Fibroblast of villous mesenchyme (primary cell): ENCODE data around the gene RBP3. TPM values are rescaled to one million over a fixed set of nuclear protein-coding genes. Genes with fewer than 3 reads are reported as not detected.
"Not testable (repeated sequence)": the region's sequence is repeated elsewhere in the genome, so short reads cannot be mapped to it uniquely, and the experiment has no call there.

Experiments used
- DNase-seq: peaks from one replicate; pipeline ENCODE4 v3.0.0-alpha.2; 2010; ENCODE audit warnings: low read depth
- H3K4me3 ChIP-seq: 2 replicates; pipeline ENCODE4 v1.5.1; 2011; ENCODE audit warnings: low read depth, mild to moderate bottlenecking, low read length
- total RNA-seq: library from RNA; depleted of rRNA; stranded (reverse); fragments of >200 nt; gene quantifications from 2 replicates; pipeline ENCODE4 v1.2.3, GENCODE V29; 2012
- TF ChIP-seq, protein P1 (sequence below): IDR thresholded peaks from 2 replicates; pipeline ENCODE4 v1.5.1; 2012; ENCODE audit warnings: low read depth, mild to moderate bottlenecking, low read length; ENCODE audit not compliant: insufficient read depth

Gene RBP3
- total RNA-seq, 1 donor, result not detected

DNA sequence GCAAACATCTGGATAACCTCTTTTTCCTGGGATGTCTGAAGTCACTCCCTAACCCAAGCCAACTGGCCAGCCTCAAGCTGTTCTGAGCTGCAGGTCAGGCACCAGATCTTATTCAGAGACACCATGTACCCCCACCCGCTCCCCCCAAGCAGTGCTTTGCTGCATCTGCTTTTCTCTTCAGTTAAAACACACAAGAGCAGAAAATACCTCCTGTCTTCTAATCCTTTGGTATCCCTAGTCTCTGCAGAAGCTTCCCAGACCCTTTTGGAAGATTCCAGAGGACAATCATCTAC, 32.9 kb downstream of the RBP3 start:
- DNase-seq, result no peak
- no peak overlapping the region for H3K4me3 ChIP-seq
- TF ChIP-seq, protein P1, sequence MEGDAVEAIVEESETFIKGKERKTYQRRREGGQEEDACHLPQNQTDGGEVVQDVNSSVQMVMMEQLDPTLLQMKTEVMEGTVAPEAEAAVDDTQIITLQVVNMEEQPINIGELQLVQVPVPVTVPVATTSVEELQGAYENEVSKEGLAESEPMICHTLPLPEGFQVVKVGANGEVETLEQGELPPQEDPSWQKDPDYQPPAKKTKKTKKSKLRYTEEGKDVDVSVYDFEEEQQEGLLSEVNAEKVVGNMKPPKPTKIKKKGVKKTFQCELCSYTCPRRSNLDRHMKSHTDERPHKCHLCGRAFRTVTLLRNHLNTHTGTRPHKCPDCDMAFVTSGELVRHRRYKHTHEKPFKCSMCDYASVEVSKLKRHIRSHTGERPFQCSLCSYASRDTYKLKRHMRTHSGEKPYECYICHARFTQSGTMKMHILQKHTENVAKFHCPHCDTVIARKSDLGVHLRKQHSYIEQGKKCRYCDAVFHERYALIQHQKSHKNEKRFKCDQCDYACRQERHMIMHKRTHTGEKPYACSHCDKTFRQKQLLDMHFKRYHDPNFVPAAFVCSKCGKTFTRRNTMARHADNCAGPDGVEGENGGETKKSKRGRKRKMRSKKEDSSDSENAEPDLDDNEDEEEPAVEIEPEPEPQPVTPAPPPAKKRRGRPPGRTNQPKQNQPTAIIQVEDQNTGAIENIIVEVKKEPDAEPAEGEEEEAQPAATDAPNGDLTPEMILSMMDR, result no peak

GRCh38 chr10:47381427-47382379, 33.5 kb downstream of the RBP3 start:
- TF ChIP-seq, protein P1, result no peak
- DNase-seq, result no peak
- no peak overlapping the region for H3K4me3 ChIP-seq

DNA sequence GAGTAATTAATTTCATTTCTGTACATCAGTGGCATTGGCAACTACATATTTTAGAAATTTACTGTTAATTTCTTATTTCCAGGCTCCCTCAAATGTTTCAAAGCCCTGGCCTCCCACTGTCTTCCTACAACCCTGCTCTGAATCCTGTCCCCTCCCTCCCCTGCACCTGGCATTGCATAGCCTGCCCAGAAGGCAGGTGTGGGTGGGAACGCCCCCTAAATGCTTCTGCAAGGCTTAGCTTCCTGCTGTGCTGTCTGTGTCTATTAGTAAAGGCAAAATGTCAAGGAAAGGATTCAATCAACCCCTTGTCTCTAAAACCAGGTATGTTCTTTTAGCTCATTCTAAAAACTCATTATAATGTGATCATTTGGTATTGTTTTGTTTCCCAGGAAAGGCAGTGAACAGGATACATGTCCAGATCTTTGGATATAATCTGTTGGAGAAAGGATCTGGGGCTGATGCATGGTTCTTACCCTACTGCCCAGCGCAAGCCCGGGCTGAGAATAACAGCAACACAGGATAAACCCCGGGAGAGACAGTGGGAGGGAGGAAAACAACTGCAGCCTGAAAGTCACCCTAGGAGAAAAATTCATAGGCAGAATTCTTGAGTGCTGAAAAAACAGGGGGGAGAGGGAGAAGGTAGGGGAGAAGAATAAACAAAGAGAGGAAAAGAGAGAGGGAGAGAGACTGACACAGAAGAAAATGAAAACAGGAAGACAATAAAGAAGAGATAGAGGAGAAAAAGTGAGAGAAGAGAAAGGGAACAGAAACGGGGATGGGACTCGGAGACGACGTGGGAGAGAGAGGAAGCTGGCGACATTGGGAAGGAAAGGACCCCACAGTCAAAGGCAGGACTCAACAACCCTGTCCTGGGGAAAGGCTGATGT, 35.3 kb downstream of the RBP3 start:
- TF ChIP-seq, protein P1, result no peak
- DNase-seq, result no peak
- peak overlapping the region; percentile 69 for H3K4me3 ChIP-seq

DNA sequence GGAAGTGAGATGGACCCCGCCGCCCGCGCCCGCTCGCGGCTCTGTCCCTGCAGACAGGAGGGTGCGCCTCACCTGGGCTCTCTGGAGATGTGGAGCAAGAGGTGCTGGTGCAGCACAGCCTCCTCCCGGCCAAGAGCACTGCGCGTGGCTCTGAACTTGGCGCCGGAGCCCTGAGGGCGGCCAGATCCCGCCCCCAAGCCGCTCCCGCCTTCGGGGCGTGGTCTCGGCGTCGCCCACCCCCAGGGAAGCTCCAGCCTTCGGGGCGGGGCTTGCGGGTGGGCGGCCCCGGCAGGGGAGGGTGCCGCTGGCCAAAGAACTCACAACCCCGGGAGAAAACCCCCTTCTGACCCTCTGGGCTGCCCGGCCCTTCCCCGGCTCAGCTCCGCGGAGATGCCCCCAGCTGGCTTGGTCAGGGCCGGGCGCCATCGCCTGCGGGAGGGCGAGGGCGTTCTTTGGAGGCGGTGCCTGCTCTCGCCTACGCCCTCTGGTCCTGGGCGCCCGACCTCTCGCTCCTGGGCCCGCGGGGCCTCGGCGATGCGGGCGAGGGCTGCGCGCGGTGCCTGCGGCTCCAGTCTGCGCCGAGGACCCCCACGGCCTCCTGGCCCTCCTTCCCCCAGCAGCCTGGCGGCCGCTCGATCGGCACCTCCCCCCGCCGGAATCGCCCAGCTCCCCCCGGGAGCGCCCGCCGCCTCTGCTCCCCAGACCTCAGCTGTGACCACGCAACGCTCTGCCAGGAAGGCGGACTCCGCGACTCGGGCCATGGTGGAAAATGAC, 36.2 kb downstream of the RBP3 start, which contains the start of gene ZNF488:
TSS of gene ZNF488 (minus strand) at position 146 of the 774 bp plus-strand sequence. CDS start 15,464 bp downstream, outside the sequence.
- H3K4me3 ChIP-seq, result peak within 1 kb of the TSS; percentile 69
- DNase-seq, result peak; percentile 84
- TF ChIP-seq, protein P1, result no peak

- H3K4me3 ChIP-seq, DNase-seq: not testable (repeated sequence)
Observed at GRCh38 chr10:47386104-47386503, 37.9 kb downstream of the RBP3 start.

DNA sequence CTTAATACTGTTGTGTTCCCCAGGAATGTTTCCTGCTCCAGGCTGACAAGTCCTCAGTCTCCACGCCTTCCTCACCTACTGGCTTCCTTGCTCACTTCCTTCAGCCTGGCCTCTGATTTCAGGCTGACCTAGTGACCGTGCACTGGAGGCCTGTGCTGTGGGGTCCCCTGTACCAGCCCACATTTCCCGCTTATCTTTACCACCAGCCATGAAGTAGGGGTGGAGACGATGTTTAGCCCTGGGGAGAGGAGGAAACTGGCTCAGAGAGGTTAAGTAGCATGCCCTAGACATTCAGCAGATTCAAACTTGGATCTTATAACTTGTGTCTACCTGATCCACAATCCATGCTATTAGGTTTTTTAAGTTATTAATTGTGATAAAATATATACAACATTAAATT, 40.7 kb downstream of the RBP3 start:
- no peak overlapping the region for H3K4me3 ChIP-seq
- TF ChIP-seq, protein P1, result no peak
- no peak for DNase-seq
